DMS79 treated with DMSO at 0.1 percent for 48 hours (cell line): ENCODE measurements around the gene ASIC4.

ENCODE experiments used
- DNase-seq: peaks from one replicate; lab custom pipeline; 2025; lab: John Stamatoyannopoulos, UW

The ASIC4 gene

GRCh38 chr2:219552382-219553167 is 38.3 kb downstream of the ASIC4 start:
- DNase-seq, result peak; percentile 77

GRCh38 chr2:219553168-219553417 is 38.8 kb downstream of the ASIC4 start:
- DNase-seq, result no peak

- no peak for DNase-seq
Measured at GRCh38 chr2:219553463-219553963, 39.2 kb downstream of the ASIC4 start.

- no peak for DNase-seq
Measured at GRCh38 chr2:219554350-219554749, 40.1 kb downstream of the ASIC4 start.

GRCh38 chr2:219555956-219556355 is 41.7 kb downstream of the ASIC4 start:
- DNase-seq, result no peak

GRCh38 chr2:219556413-219556812 is 42.1 kb downstream of the ASIC4 start:
- DNase-seq, result no peak

GRCh38 chr2:219557320-219557719 is 43.0 kb downstream of the ASIC4 start:
- no peak for DNase-seq

- DNase-seq, result no peak
Measured at GRCh38 chr2:219557791-219558785, 43.8 kb downstream of the ASIC4 start.

GRCh38 chr2:219559156-219559915 is 45.1 kb downstream of the ASIC4 start:
- no peak for DNase-seq

- DNase-seq, result no peak
Measured at GRCh38 chr2:219560037-219560892, 46.0 kb downstream of the ASIC4 start.

- no peak for DNase-seq
Measured at GRCh38 chr2:219560893-219561178, 46.6 kb downstream of the ASIC4 start.

- no peak for DNase-seq
Measured at GRCh38 chr2:219561179-219562048, 47.1 kb downstream of the ASIC4 start.

- DNase-seq, result no peak
Measured at GRCh38 chr2:219562049-219563020, 48.1 kb downstream of the ASIC4 start.

- DNase-seq, result no peak
Measured at GRCh38 chr2:219563271-219563928, 49.1 kb downstream of the ASIC4 start.

- DNase-seq, result no peak
Measured at GRCh38 chr2:219565130-219566080, 51.1 kb downstream of the ASIC4 start.

- no peak for DNase-seq
Measured at GRCh38 chr2:219566640-219567039, 52.4 kb downstream of the ASIC4 start.

GRCh38 chr2:219567131-219567530 is 52.8 kb downstream of the ASIC4 start:
- DNase-seq, result no peak
